HL-60 (cell line): ENCODE measurements around the gene DNAJB8.

Experiments
- DNase-seq, 2 experiments: peaks; one replicate each; pipeline ENCODE4 v3.0.0-alpha.2; 2010 to 2020; ENCODE audit warnings: low read depth in 1 of 2, low spot score in 1 of 2
- H3K27ac ChIP-seq: fragments of 250-450 bp; sonication (Bioruptor Pico); replicated peaks from 2 replicates; pipeline ENCODE4 v1.5.1; 2020; ENCODE audit warnings: mild to moderate bottlenecking, moderate library complexity
- H3K27me3 ChIP-seq: fragments of 250-450 bp; sonication (Bioruptor Pico); 2 replicates; pipeline ENCODE4 v1.5.1; 2021; ENCODE audit warnings: mild to moderate bottlenecking, moderate library complexity; ENCODE audit not compliant: insufficient read depth, poor library complexity, severe bottlenecking
- H3K4me3 ChIP-seq: replicated peaks from 2 replicates; pipeline ENCODE4 v1.5.1; 2011; ENCODE audit warnings: mild to moderate bottlenecking, control low read depth, low read length; ENCODE audit not compliant: insufficient read depth
- CTCF ChIP-seq: IDR thresholded peaks from one replicate; pipeline ENCODE4 v1.5.1; 2011; ENCODE audit warnings: low read length, control low read depth, inconsistent platforms; ENCODE audit not compliant: insufficient read depth
- GABPA ChIP-seq: IDR thresholded peaks from 2 replicates; pipeline ENCODE4 v1.6.1; 2012; ENCODE audit warnings: low read depth
- POLR2AphosphoS5 ChIP-seq: IDR thresholded peaks from 2 replicates; pipeline ENCODE4 v1.6.1; 2012; ENCODE audit warnings: low read depth
- REST ChIP-seq: IDR thresholded peaks from 2 replicates; pipeline ENCODE4 v1.6.1; 2012; ENCODE audit warnings: low read depth; ENCODE audit not compliant: insufficient replicate concordance
- SPI1 ChIP-seq: IDR thresholded peaks from 2 replicates; pipeline ENCODE4 v1.6.1; 2012; ENCODE audit warnings: low read depth, mild to moderate bottlenecking, borderline replicate concordance

Gene DNAJB8

GRCh38 chr3:128415773-128416577, 50.7 kb downstream of the DNAJB8 start:
- H3K4me3 ChIP-seq: no peak overlapping the region
- DNase-seq: no peak
- H3K27ac ChIP-seq: peak overlapping the region; percentile 33
- H3K27me3 ChIP-seq: no peaks in the 10 kb centered on the region
- TF ChIP-seq POLR2AphosphoS5 (no peak), SPI1 (no peak), GABPA (no peak), CTCF (no peak), REST (no peak)

GRCh38 chr3:128415200-128415772, 51.4 kb downstream of the DNAJB8 start:
- H3K4me3 ChIP-seq: no peak overlapping the region
- no peaks in the 10 kb centered on the region for H3K27me3 ChIP-seq
- peak overlapping the region; percentile 33 for H3K27ac ChIP-seq
- DNase-seq: peak; percentile 70 to 82
- no peak for TF ChIP-seq CTCF
- TF ChIP-seq SPI1: peak; percentile 59; the same call in 1 of the 2 replicates

GRCh38 chr3:128413413-128414205, 53.1 kb downstream of the DNAJB8 start:
- TF ChIP-seq SPI1 (no peak), GABPA (no peak), CTCF (no peak), POLR2AphosphoS5 (no peak), REST (no peak)
- H3K27me3 ChIP-seq: no peaks in the 10 kb centered on the region
- no peak overlapping the region for H3K4me3 ChIP-seq
- DNase-seq: no peak
- H3K27ac ChIP-seq: no peak overlapping the region
